Spleen (tissue), 11 donors: ENCODE results near the gene CHD5. TPM values are rescaled to one million over a fixed set of nuclear protein-coding genes. Genes with fewer than 3 reads are reported as not detected.

Source experiments
- DNase-seq: peaks from one replicate; pipeline ENCODE4 v3.0.0-alpha.2; 2020
- H3K27ac ChIP-seq, 8 donors: fragments of 200-600 bp; sonication (generic) in 7 of 8; 1 replicate in 4 of 8; 2 replicates in 4 of 8; pipeline versions ENCODE4 v1.5.0 to v1.8.0; 2016 to 2021; ENCODE audit warnings: inconsistent platforms in 4 of 8, mild to moderate bottlenecking in 4 of 8, moderate library complexity in 1 of 8
- H3K27me3 ChIP-seq, 7 donors: fragments of 200-600 bp; sonication (generic) in 6 of 7; replicated peaks in 1 of 7; 1 replicate in 4 of 7; 2 replicates in 3 of 7; pipeline versions ENCODE4 v1.5.0 to v1.8.0; 2016 to 2021; ENCODE audit warnings: inconsistent platforms in 3 of 7, mild to moderate bottlenecking in 1 of 7
- H3K36me3 ChIP-seq, 6 donors: fragments of 200-600 bp; sonication (generic) in 5 of 6; 1 replicate in 4 of 6; 2 replicates in 2 of 6; pipeline versions ENCODE4 v1.5.0 to v1.8.0; 2016 to 2021; ENCODE audit warnings: inconsistent platforms in 2 of 6
- H3K4me1 ChIP-seq, 6 donors: fragments of 200-600 bp; sonication (generic) in 5 of 6; 1 replicate in 3 of 6; 2 replicates in 3 of 6; pipeline versions ENCODE4 v1.5.0 to v1.8.0; 2016 to 2021; ENCODE audit warnings: inconsistent platforms in 3 of 6
- H3K4me3 ChIP-seq, 8 donors: fragments of 200-600 bp; sonication (generic) in 7 of 8; 1 replicate in 4 of 8; 2 replicates in 4 of 8; pipeline versions ENCODE4 v1.5.0 to v1.8.0; 2016 to 2021; ENCODE audit warnings: inconsistent platforms in 4 of 8, mild to moderate bottlenecking in 4 of 8, moderate library complexity in 2 of 8
- H3K9me3 ChIP-seq, 8 donors: fragments of 200-600 bp; sonication (generic) in 7 of 8; 1 replicate in 4 of 8; 2 replicates in 4 of 8; pipeline versions ENCODE4 v1.5.0 to v1.8.0; 2016 to 2021; ENCODE audit warnings: inconsistent platforms in 4 of 8
- POLR2A ChIP-seq, 3 donors: fragments of 450-650 bp; IDR thresholded peaks; one replicate each; pipeline ENCODE4 v1.5.1; 2017; ENCODE audit warnings: antibody characterized with exemption in 3 of 3, mild to moderate bottlenecking in 1 of 3
- POLR2AphosphoS5 ChIP-seq, 3 donors: sonication (generic); formaldehyde crosslinking; IDR thresholded peaks; one replicate each; pipeline ENCODE4 v1.5.1; 2017; ENCODE audit warnings: antibody characterized with exemption in 3 of 3
- WGBS, 5 donors: extraction: QIAGEN DNeasy Blood & Tissue Kit in 3 of 5; methylation state at CpG; one replicate each; pipeline versions ENCODE4 v1.1.5 to v1.1.7; 2013 to 2018; 5-methylcytosine and 5-hydroxymethylcytosine counted together
- intact Hi-C: fragments of 100-400 bp; cut with DNase I; formaldehyde crosslinking; loops from one replicate; pipeline ENCODE4 v1.15.0; 2023; ENCODE audit warnings: low total_unique reads
- polyA plus RNA-seq, 3 donors: library from polyadenylated mRNA; stranded (reverse); fragments of 200-250 nt; gene quantifications; one replicate each; pipeline ENCODE4 v1.2.1, GENCODE V29; 2013
- total RNA-seq, 7 donors: library from RNA; depleted of rRNA in 3 of 7; stranded (reverse); fragments of >200 nt in 3 of 7; fragmentation: NEBNext Ultra II Directional in 4 of 7; extraction: Animal tissue kit (Norgen Biotek cat#: 25700) in 4 of 7; gene quantifications; one replicate each; pipeline versions ENCODE4 v1.1.0 to v1.2.1, GENCODE V29; 2016 to 2021
- TF ChIP-seq, protein P1 (sequence below), 11 experiments: fragments of 200-600 bp in 7 of 11; fragments of 450-650 bp in 4 of 11; sonication (generic) in 4 of 11; IDR thresholded peaks in 8 of 11; conservative IDR thresholded peaks in 3 of 11; 1 replicate in 7 of 11; 2 replicates in 4 of 11; pipeline versions ENCODE4 v1.4.0 to v1.8.0; 2016 to 2021; ENCODE audit warnings: antibody characterized with exemption in 11 of 11, inconsistent platforms in 4 of 11, mild to moderate bottlenecking in 1 of 11
- donor health status: healthy with polysubstance abuse.
- donor health status: DM: no; HTN: no; CAD: no; lungs with moderate emphysema.
- donor health status: DM: no; HTN: no; CAD: no.
- donor health status: Bipolar disorder and iron deficiency.
- donor health status: healthy.
- donor health status: DM: no; HTN: no; CAD: no.
- donor health status: DM: yes; HTN: yes; CAD: no.

Gene CHD5
- total and polyA plus RNA-seq, 10 donors: 0.04 to 0.44 (median 0.13) TPM

DNA sequence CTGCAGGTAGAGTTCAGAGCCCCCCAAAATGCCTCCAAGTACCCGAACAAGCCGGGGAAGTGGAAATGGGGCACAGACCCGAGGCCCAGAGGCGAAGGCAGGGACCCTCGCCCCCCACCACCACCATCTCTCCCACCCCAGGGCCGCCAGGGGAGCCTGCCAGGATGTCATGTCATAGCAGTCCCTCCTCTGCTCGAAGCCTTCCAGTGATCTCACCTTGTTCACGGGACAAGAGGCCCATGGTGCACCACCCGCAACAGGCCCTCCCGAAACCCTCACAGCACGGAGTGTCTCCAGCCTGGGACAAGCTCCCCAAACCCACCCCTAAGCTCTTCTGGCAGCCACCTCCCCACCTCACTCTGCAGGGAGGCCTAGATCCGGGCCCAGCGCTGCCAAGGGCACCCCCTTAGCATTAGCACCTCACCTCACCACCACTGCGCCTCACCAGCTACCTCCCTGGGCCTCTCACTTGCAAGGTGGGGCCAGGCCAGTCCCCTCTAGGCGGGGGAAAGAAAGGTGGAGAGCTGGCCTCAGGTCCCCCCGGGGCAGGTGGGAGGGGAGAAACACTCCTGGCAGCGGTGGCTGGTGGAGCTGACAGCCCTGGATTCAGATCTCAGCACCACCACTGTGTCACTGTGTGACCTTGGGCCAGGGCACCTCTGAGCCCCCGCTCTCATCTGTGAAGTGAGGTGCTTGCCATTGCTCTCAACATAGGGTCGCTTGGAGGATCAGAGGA, 13.3 kb downstream of the CHD5 start:
- Histone ChIP-seq H3K36me3 (no peaks in the 10 kb centered on the region), H3K4me1 (peaks cover 0 to 17% (median 3%) of the 10 kb centered on the region in 6 donors), H3K4me3 (no peak overlapping the region), H3K27me3 (peaks cover 0 to 89% (median 24%) of the 10 kb centered on the region in 7 donors), H3K27ac (no peak overlapping the region), H3K9me3 (no peaks in the 10 kb centered on the region)
- WGBS, 5 donors: 81 to 87% (median 82%) methylated on average over 12 to 19 of the region's 19 CpGs
- intact Hi-C loops: no loop called here
- no peak for DNase-seq
- TF ChIP-seq, protein P1, sequence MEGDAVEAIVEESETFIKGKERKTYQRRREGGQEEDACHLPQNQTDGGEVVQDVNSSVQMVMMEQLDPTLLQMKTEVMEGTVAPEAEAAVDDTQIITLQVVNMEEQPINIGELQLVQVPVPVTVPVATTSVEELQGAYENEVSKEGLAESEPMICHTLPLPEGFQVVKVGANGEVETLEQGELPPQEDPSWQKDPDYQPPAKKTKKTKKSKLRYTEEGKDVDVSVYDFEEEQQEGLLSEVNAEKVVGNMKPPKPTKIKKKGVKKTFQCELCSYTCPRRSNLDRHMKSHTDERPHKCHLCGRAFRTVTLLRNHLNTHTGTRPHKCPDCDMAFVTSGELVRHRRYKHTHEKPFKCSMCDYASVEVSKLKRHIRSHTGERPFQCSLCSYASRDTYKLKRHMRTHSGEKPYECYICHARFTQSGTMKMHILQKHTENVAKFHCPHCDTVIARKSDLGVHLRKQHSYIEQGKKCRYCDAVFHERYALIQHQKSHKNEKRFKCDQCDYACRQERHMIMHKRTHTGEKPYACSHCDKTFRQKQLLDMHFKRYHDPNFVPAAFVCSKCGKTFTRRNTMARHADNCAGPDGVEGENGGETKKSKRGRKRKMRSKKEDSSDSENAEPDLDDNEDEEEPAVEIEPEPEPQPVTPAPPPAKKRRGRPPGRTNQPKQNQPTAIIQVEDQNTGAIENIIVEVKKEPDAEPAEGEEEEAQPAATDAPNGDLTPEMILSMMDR (IDR thresholded peaks at IDR 0.05 in 8 of 11, conservative IDR thresholded peaks at IDR 0.05 in 3 of 11): no peak
- TF ChIP-seq POLR2A (IDR thresholded peaks at IDR 0.05) (no peak), POLR2AphosphoS5 (IDR thresholded peaks at IDR 0.05) (no peak)

GRCh38 chr1:6166221-6166620, 13.9 kb downstream of the CHD5 start:
- Histone ChIP-seq H3K4me1 (peaks cover 0 to 18% (median 3%) of the 10 kb centered on the region in 6 donors), H3K27ac (no peak overlapping the region), H3K27me3 (peaks cover 0 to 89% (median 24%) of the 10 kb centered on the region in 7 donors), H3K36me3 (no peaks in the 10 kb centered on the region), H3K4me3 (no peak overlapping the region), H3K9me3 (no peaks in the 10 kb centered on the region)
- no peak for DNase-seq
- 55 to 69% (median 67%) methylated on average over 7 to 10 of the region's 10 CpGs for WGBS, 5 donors
- TF ChIP-seq POLR2A (IDR thresholded peaks at IDR 0.05) (no peak), POLR2AphosphoS5 (IDR thresholded peaks at IDR 0.05) (no peak)
- TF ChIP-seq, protein P1 (IDR thresholded peaks at IDR 0.05 in 8 of 11, conservative IDR thresholded peaks at IDR 0.05 in 3 of 11): no peak
- intact Hi-C loops: no loop called here

GRCh38 chr1:6165441-6165985, 14.6 kb downstream of the CHD5 start:
- TF ChIP-seq POLR2A (IDR thresholded peaks at IDR 0.05): no peak
- TF ChIP-seq POLR2AphosphoS5 (IDR thresholded peaks at IDR 0.05): no peak
- TF ChIP-seq, protein P1 (IDR thresholded peaks at IDR 0.05 in 8 of 11, conservative IDR thresholded peaks at IDR 0.05 in 3 of 11): no peak
- Histone ChIP-seq H3K36me3 (no peaks in the 10 kb centered on the region), H3K27me3 (peaks cover 0 to 89% (median 17%) of the 10 kb centered on the region in 7 donors), H3K27ac (no peak overlapping the region), H3K4me3 (no peak overlapping the region), H3K4me1 (peaks cover 0 to 18% (median under 1%) of the 10 kb centered on the region in 6 donors), H3K9me3 (no peaks in the 10 kb centered on the region)
- 75 to 82% (median 76%) methylated on average over 6 to 12 of the region's 12 CpGs for WGBS, 5 donors
- intact Hi-C loops: no loop called here
- DNase-seq: no peak

DNA sequence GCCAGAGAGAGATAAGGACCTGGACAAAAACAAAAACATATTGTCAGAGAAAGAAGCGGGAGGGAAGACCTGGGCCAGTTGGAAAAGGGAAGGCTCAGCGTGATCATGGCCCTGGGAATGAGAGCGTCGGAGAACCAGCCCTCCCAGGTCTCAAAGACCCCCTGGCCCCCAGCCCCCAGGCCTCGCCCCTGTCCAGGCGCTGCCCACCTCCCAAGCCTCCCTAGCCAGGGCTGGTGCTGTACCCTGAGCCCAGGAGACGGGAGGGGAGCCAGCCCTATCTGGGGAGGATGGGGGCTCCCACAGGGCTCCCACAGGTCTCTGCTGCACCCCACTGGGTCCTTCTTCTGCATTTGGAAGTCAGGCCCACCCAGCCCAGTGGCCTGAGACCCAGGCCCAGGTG, 15.1 kb downstream of the CHD5 start:
- H3K27me3 ChIP-seq: peaks cover 0 to 87% (median 13%) of the 10 kb centered on the region in 7 donors
- DNase-seq: no peak

More for the DNA sequence above, 15.1 kb downstream of the CHD5 start:
- Histone ChIP-seq H3K9me3 (no peaks in the 10 kb centered on the region), H3K27ac (no peak overlapping the region), H3K36me3 (no peaks in the 10 kb centered on the region), H3K4me1 (peaks cover 0 to 16% (median 0%) of the 10 kb centered on the region in 6 donors), H3K4me3 (no peak overlapping the region)
- WGBS, 5 donors: 74 to 88% (median 80%) methylated on average over 6 to 7 of the region's 7 CpGs
- no peak for TF ChIP-seq POLR2AphosphoS5 (IDR thresholded peaks at IDR 0.05)
- TF ChIP-seq, protein P1 (IDR thresholded peaks at IDR 0.05 in 8 of 11, conservative IDR thresholded peaks at IDR 0.05 in 3 of 11): no peak
- no peak for TF ChIP-seq POLR2A (IDR thresholded peaks at IDR 0.05)
- intact Hi-C loops: no loop called here
